ENCODE data around the gene ZNF317.

The ZNF317 gene

GRCh38 chr19:9140159-9140874, at the start of gene ZNF317:
Gene ZNF317, plus strand, starts transcription at chr19:9140397. Its CDS starts 15,620 bp downstream, at chr19:9156017.
- peak; percentile 63 for DNase-seq (ENCODE audit: low read depth)
- H3K4me3 ChIP-seq (ENCODE audit: low read depth, low read length), result peak within 1 kb of the TSS; percentile 63

- H3K4me3 ChIP-seq (ENCODE audit: low read depth, low read length), result no peak within 1 kb of the TSS
- no peak for DNase-seq (ENCODE audit: low read depth)
These were observed 32.8 kb upstream of the ZNF317 start, which contains the start of gene OR7G2 for GRCh38 chr19:9107375-9107774. Gene OR7G2, minus strand, starts transcription at chr19:9107475. Its CDS starts 4,232 bp downstream, at chr19:9103243.

- no peak overlapping the region for H3K4me3 ChIP-seq (ENCODE audit: low read depth, low read length)
- DNase-seq (ENCODE audit: low read depth), result no peak
These were observed 30.2 kb upstream of the ZNF317 start for GRCh38 chr19:9109959-9110358.

GRCh38 chr19:9115307-9115813, 24.8 kb upstream of the ZNF317 start, which contains the start of gene OR7G1:
Gene OR7G1, minus strand, starts transcription at chr19:9115763. Its CDS starts 0 bp downstream, at chr19:9115763.
- DNase-seq (ENCODE audit: low read depth), result no peak

GRCh38 chr19:9116547-9116946, 23.6 kb upstream of the ZNF317 start:
- no peak overlapping the region for H3K4me3 ChIP-seq (ENCODE audit: low read depth, low read length)
- DNase-seq (ENCODE audit: low read depth), result no peak

More at GRCh38 chr19:9115307-9115813, 24.8 kb upstream of the ZNF317 start, which contains the start of gene OR7G1:
- H3K4me3 ChIP-seq (ENCODE audit: low read depth, low read length), result no peak within 1 kb of the TSS

GRCh38 chr19:9126900-9127405, 13.2 kb upstream of the ZNF317 start, which contains the start of gene OR7G3:
Gene OR7G3, minus strand, starts transcription at chr19:9126950. Its CDS starts 0 bp downstream, at chr19:9126950.
- H3K4me3 ChIP-seq (ENCODE audit: low read depth, low read length), result no peak within 1 kb of the TSS
- no peak for DNase-seq (ENCODE audit: low read depth)

GRCh38 chr19:9128171-9128570, 12.0 kb upstream of the ZNF317 start:
- no peak overlapping the region for H3K4me3 ChIP-seq (ENCODE audit: low read depth, low read length)
- DNase-seq (ENCODE audit: low read depth), result peak; percentile 5

- DNase-seq (ENCODE audit: low read depth), result no peak
- H3K4me3 ChIP-seq (ENCODE audit: low read depth, low read length), result no peak overlapping the region
These were observed 9.2 kb upstream of the ZNF317 start for GRCh38 chr19:9130965-9131364.

- no peak for DNase-seq (ENCODE audit: low read depth)
- no peak overlapping the region for H3K4me3 ChIP-seq (ENCODE audit: low read depth, low read length)
These were observed 7.8 kb upstream of the ZNF317 start for GRCh38 chr19:9132422-9132821.

GRCh38 chr19:9139609-9140158, 513 bp upstream of the ZNF317 start:
- DNase-seq (ENCODE audit: low read depth), result no peak
- H3K4me3 ChIP-seq (ENCODE audit: low read depth, low read length), result peak overlapping the region; percentile 63

GRCh38 chr19:9144920-9145319, 4.7 kb downstream of the ZNF317 start:
- DNase-seq (ENCODE audit: low read depth), result no peak
- no peak overlapping the region for H3K4me3 ChIP-seq (ENCODE audit: low read depth, low read length)

- DNase-seq (ENCODE audit: low read depth), result no peak
- no peak overlapping the region for H3K4me3 ChIP-seq (ENCODE audit: low read depth, low read length)
These were observed 6.7 kb downstream of the ZNF317 start for GRCh38 chr19:9146882-9147281.

- no peak overlapping the region for H3K4me3 ChIP-seq (ENCODE audit: low read depth, low read length)
- no peak for DNase-seq (ENCODE audit: low read depth)
These were observed 8.5 kb downstream of the ZNF317 start for GRCh38 chr19:9148697-9149096.

- H3K4me3 ChIP-seq (ENCODE audit: low read depth, low read length), result no peak overlapping the region
- DNase-seq (ENCODE audit: low read depth), result no peak
These were observed 9.8 kb downstream of the ZNF317 start for GRCh38 chr19:9149997-9150396.

GRCh38 chr19:9150650-9151049, 10.5 kb downstream of the ZNF317 start:
- DNase-seq (ENCODE audit: low read depth), result no peak
- H3K4me3 ChIP-seq (ENCODE audit: low read depth, low read length), result no peak overlapping the region

- no peak for DNase-seq (ENCODE audit: low read depth)
- H3K4me3 ChIP-seq (ENCODE audit: low read depth, low read length), result no peak overlapping the region
These were observed 11.2 kb downstream of the ZNF317 start for GRCh38 chr19:9151367-9151766.

- no peak overlapping the region for H3K4me3 ChIP-seq (ENCODE audit: low read depth, low read length)
- DNase-seq (ENCODE audit: low read depth), result no peak
These were observed 15.4 kb downstream of the ZNF317 start for GRCh38 chr19:9155591-9155990.

GRCh38 chr19:9156304-9156703, 16.1 kb downstream of the ZNF317 start:
- no peak for DNase-seq (ENCODE audit: low read depth)
- no peak overlapping the region for H3K4me3 ChIP-seq (ENCODE audit: low read depth, low read length)

GRCh38 chr19:9159891-9160290, 19.7 kb downstream of the ZNF317 start:
- no peak for DNase-seq (ENCODE audit: low read depth)
- no peak overlapping the region for H3K4me3 ChIP-seq (ENCODE audit: low read depth, low read length)

GRCh38 chr19:9161427-9161826, 21.2 kb downstream of the ZNF317 start:
- no peak for DNase-seq (ENCODE audit: low read depth)
- no peak overlapping the region for H3K4me3 ChIP-seq (ENCODE audit: low read depth, low read length)

Measured in skeletal muscle cell (primary cell).